GM18951 (cell line): ENCODE measurements around the gene CCDC85C.

Source experiments
- POLR2A ChIP-seq: IDR thresholded peaks from 4 replicates; pipeline ENCODE4 v1.6.1; 2011; ENCODE audit warnings: mild to moderate bottlenecking; ENCODE audit not compliant: insufficient read length, insufficient read depth; ENCODE audit errors: extremely low read depth
- in situ Hi-C: fragments of 300-500 bp; cut with MboI; formaldehyde crosslinking; loops from one replicate; pipeline ENCODE4 v1.12.0; 2022; ENCODE audit warnings: low sequenced_read_pairs, mixed read lengths, inconsistent platforms; ENCODE audit not compliant: unreplicated experiment

The CCDC85C gene

DNA sequence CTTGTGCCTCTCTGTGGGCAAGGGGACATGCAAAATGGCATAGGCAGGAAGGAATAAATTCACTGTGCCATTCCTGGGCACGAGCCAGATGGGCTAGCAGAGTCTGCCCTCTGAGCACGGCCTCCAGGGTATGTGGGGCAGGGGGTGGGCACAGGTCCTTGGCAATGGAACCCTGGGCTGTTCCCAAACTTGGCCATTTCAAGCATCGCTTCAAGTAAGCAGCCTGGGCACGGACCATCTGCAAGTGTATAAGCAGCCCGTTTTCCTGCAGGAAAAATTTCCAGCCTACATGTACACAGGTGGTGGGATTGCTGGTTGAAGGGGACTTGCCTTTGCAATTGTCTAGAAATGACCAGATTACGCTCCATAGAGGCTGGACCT is 40.3 kb downstream of the CCDC85C start:
- in situ Hi-C loops = no loop called here
- no peak for TF ChIP-seq POLR2A

DNA sequence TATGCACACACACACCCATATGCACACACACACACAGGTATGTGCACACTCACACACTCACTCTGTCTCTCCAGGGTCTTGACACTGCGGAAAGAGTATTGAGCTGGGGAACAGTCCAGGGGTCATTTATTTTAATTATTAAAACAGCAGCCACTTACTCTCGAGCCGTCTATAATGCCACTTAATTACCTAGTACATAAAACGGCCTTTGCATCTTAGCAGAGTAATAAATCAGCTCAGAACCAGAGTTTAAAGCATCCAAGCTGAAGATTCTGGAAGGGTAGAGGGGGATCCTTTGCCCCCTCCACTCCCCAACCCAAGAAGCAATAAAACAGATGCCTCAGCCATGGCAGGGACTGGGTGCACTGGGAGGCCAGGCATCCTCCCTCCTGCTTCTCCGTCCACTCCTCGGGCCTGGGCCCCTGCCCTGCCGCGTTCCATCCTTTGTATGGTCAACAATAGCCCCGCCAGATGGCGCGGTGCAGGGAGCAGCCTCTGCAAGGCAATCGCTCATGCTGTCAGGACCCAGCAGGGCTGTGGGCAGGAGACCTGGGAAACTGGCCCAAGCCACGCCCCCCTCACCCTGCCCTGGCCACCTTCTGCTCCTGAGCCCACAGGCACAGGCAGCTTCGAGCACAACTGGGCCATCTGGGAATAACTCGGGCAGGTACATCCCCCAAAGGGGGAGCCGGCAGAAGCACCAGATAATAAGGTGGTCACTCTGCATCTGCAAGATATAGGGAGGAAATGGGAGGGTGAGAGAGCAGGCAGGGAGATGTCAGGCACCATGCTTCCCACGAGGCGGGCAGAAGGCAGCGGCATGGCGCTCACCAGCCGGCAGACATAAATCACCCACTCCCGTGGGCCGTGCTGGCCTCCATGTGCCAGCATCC is 40.9 kb downstream of the CCDC85C start:
- in situ Hi-C loops = no loop called here
- TF ChIP-seq POLR2A = no peak

DNA sequence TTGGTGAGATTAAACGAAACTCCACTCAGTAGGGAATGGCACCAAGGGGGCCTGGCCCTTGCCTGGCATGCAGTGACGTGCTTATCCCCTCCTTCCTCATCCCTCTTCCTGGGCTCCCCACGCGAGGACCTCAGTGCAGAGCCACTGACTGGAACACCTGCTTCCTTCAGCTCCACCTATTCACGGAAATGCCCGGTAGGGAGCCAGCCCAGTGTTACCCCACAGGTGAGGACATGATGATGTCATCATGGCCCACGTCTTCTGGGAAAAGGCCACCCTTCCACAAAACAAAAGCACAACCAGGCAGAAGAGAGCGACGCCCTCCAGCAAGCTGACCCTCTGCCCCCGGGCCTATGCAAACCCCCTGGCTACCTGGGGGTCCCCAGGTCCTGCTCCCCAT is 42.1 kb downstream of the CCDC85C start:
- in situ Hi-C loops = no loop called here
- TF ChIP-seq POLR2A = no peak

GRCh38 chr14:99560922-99561683 is 42.9 kb downstream of the CCDC85C start:
- in situ Hi-C loops = no loop called here

GRCh38 chr14:99560403-99560802 is 43.6 kb downstream of the CCDC85C start:
- no peak for TF ChIP-seq POLR2A
- in situ Hi-C loops = no loop called here

More at GRCh38 chr14:99560922-99561683, 42.9 kb downstream of the CCDC85C start:
- TF ChIP-seq POLR2A = no peak

DNA sequence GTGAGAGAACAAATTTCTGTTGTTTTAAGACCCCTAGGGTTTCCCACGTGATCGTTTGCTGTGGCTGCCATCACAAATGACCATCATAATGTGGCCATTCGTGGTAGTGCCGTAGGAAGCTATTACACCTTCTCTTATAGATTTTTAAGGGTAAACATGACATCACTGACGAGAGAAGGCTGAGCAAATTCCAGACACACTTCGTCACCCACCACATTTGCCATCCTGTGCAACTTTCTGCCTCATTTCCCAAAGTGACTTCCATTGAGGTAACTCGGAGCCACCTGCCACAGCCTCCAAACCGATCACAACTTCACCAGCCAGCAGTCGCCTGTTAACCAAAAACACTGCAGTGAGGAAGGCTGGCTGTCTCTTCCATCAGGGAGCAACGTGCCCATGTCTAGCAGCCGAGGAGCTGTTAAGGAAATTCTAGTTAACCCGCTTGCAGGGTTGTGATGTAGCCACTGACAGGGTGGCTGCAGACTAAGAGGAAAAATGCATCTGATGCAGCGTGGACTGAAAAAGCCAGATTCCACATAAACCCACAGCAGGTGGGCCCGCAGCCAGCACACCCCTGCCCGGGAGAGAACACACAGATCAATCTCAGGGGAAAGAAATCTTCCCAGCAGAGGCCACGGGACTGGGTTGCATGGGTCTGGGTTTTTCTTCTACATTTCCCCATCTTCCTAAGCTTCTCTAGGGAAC is 44.6 kb downstream of the CCDC85C start:
- in situ Hi-C loops = no loop called here
- TF ChIP-seq POLR2A = no peak

DNA sequence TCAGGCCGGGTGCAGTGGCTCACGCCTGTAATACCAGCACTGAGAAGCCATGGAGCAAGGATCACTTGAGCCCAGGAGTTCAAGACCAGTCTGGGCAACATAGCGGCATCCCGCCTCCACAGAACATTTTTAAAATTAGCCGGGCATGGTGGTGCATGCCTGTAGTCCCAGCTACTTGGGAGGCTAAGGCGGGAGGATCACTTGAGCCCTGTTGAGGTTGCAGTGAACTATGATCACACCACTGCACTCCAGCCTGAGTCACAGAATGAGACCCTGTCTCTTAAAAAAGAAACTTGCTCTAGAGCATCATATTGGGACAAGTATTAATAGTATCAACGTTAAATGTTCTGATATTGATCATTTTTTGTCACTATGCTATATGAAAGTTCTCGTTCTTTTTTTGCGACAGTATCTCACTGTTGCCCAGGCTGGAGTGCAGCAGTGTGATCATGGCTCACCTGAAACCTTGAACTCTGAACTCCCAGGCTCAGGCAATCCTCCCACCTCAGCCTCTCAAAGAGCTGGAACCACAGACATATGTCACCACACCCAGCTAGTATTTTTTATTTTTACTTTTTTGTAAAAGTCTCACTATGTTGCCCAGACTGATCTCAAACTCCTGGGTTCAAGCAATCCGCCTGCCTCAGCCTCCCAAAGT is 47.7 kb downstream of the CCDC85C start:
- in situ Hi-C loops = no loop called here
- no peak for TF ChIP-seq POLR2A

DNA sequence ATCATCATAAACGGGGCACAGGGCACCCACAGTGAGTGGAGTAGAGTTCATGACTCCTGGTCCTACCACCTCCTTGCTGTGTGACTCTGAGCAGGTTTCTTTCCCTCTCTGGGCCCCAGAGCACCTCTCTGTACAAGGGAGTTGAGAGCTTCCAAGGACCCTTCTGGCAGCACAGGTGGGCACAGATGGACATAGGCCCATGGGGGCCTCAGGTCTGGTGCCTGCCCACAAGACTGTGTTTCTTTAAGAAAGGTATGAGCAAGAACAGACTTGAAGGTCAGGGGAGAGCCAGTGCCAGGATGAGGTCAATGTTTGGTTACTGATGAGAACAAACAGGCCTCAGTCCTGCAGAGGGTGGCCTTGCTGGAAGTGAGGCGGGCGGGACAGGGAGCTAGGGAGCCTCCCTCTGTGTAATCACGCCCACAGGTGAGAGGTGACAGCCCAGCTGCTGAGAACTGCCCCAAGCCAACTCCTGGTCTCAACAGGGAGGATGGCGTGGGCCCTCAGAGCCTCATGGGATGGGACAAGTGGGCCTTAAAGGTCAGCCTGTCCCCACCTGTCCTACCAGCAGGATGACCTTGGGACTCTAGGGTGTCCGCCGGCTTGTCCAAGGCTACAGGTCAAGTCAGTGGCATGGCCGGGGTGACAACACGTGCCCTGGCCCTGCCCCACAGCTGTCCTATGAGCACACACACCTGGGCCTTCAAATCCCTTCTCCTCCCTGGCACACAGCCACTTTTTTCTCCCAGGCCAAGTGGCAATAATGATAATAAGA is 49.1 kb downstream of the CCDC85C start:
- in situ Hi-C loops = no loop called here
- TF ChIP-seq POLR2A = no peak

- TF ChIP-seq POLR2A = no peak
- in situ Hi-C loops = no loop called here
Observed at GRCh38 chr14:99554184-99554583, 49.8 kb downstream of the CCDC85C start.

DNA sequence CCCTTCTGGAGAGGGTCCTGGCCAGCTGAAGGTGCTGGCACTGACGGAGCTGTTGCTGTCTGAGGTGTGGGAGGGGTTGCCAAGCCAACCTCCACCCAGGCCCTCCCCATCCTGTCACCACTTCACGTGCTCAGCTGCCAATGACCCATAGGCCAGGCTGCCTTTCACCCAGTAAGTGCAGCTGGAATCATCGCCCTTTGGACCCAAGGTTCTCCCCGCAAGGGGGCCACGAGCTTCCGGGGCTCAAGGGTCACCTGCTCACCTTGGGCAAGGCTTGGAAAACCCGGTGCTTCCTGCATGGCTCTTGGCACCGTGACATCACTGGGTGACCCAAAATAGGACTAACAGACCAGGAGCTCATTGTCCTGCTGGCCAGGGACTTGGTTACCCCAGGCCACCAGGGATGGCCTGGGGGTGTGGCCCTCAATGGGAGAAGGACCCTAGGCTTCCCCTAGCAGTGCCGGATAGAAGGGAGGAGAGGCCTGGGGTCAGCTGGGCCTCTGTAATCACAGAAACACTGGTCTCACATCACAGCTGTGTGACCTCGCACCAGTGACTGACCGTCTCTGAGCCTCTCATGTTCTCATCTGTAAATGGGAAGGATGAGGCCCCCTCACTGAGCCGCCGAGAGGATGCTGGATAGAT is 51.3 kb downstream of the CCDC85C start:
- in situ Hi-C loops = no loop called here

DNA sequence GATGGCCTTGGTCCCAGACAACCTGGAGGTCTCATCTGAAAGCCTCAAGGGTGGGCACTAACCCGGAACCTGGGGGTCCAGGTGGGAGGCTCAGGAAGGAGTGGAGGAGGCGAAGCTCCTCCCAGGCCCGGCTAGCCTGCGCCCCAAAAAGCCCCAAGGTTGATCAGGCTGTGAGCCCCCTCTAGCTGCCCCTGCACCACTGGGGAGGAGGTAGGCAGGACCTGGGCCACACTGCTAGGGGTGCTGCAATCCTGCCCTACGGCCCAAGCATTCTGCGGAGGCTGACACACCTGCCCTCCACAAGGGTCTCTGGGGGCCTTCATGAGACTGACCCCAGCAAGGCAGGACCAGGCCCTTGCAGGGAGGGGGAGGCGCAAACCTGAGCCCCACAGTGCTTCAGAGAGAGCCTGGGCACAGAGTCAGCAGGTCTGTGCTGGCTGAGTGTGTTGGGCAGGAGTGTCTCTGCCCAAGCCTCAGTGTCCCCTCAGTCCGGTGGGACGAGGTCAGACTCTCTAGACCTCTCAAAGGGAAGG is 51.9 kb downstream of the CCDC85C start:
- TF ChIP-seq POLR2A = no peak
- in situ Hi-C loops = no loop called here

More for the DNA sequence above, 51.3 kb downstream of the CCDC85C start:
- TF ChIP-seq POLR2A = no peak
